WI38 (cell line): ENCODE measurements around the gene KRTAP20-2.

Experiments used
- H3K4me3 ChIP-seq: 2 replicates; pipeline ENCODE4 v1.5.1; 2011; ENCODE audit warnings: low read depth, mild to moderate bottlenecking, control low read depth, low read length
- TF ChIP-seq, protein P1 (sequence below): IDR thresholded peaks from 2 replicates; pipeline ENCODE4 v1.5.1; 2012; ENCODE audit warnings: low read depth, mild to moderate bottlenecking, control low read depth, low read length

The KRTAP20-2 gene

DNA sequence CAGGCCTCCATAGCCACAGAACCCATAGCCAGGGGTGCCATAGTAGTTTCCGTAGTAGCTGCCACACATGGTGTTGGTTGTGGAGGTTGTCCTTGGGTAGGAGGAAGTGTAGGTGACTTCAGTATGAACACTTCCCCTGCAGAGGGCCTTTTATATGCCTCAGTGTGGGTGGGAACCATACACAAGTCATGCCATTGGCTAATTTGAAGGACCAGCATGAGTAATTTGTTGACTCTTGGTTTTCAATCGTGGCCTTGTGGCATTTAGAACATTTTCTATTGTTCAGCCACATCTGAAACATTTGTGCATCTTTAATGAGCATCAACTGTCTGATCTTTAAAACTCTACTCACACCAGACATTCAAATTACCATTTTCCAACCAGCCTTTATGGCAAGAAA is 21.2 kb upstream of the KRTAP20-2 start, which contains the start of gene KRTAP6-1:
KRTAP6-1 (minus strand) TSS at position 95 of the 400 bp plus-strand sequence; CDS start at position 69, 26 bp downstream.
- TF ChIP-seq, protein P1, sequence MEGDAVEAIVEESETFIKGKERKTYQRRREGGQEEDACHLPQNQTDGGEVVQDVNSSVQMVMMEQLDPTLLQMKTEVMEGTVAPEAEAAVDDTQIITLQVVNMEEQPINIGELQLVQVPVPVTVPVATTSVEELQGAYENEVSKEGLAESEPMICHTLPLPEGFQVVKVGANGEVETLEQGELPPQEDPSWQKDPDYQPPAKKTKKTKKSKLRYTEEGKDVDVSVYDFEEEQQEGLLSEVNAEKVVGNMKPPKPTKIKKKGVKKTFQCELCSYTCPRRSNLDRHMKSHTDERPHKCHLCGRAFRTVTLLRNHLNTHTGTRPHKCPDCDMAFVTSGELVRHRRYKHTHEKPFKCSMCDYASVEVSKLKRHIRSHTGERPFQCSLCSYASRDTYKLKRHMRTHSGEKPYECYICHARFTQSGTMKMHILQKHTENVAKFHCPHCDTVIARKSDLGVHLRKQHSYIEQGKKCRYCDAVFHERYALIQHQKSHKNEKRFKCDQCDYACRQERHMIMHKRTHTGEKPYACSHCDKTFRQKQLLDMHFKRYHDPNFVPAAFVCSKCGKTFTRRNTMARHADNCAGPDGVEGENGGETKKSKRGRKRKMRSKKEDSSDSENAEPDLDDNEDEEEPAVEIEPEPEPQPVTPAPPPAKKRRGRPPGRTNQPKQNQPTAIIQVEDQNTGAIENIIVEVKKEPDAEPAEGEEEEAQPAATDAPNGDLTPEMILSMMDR, result no peak
- H3K4me3 ChIP-seq, result no peak within 1 kb of the TSS

DNA sequence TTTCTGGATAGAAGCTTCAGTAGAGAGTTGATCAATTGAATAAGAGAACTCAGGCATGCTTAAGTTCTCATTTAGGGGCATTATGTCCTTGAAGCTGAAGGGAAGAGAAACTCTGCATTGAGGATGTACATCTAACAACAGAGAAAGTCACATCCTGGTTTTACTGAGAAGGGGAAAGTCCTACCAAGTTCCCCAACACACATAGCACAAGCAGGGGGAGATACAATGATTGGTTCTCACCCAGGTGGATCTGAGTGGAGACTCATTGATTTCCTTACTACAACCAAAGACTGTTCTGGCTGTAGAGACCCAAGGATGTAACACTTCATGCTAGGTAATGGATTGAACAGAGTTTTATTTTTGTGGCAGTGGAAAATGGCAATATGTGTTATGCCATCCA is 19.8 kb upstream of the KRTAP20-2 start:
- TF ChIP-seq, protein P1, result no peak

GRCh38 chr21:30616125-30616524 is 18.9 kb upstream of the KRTAP20-2 start, which contains the start of gene KRTAP20-1:
Gene KRTAP20-1, plus strand, starts transcription at chr21:30616425. Its CDS starts 30 bp downstream, at chr21:30616455.
- TF ChIP-seq, protein P1, result no peak
- H3K4me3 ChIP-seq, result no peak within 1 kb of the TSS

More for the DNA sequence above, 19.8 kb upstream of the KRTAP20-2 start:
- H3K4me3 ChIP-seq, result no peak overlapping the region

DNA sequence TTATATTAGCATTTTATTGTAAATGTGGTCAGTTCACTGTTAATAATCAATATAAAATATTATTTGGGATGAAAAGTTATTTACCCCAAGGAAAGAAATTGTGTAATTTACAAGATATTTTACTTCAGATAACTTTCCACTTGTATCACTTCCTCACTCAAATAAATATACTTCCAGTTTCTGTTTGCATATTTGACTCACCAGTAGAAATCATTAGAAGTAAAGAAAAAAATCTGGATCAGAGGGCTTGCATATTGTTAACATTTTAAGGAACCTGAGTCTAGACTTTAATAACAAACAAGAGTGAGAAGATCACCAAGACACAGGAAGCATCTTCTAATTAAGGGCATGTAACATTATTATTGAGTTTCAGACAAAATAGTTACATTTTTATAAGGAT is 14.9 kb upstream of the KRTAP20-2 start:
- no peak overlapping the region for H3K4me3 ChIP-seq
- TF ChIP-seq, protein P1, result no peak

- TF ChIP-seq, protein P1, result no peak
- H3K4me3 ChIP-seq, result no peak within 1 kb of the TSS
Observed at GRCh38 chr21:30620522-30620921, 14.5 kb upstream of the KRTAP20-2 start, which contains the start of gene KRTAP20-4. Gene KRTAP20-4, plus strand, starts transcription at chr21:30620627.

DNA sequence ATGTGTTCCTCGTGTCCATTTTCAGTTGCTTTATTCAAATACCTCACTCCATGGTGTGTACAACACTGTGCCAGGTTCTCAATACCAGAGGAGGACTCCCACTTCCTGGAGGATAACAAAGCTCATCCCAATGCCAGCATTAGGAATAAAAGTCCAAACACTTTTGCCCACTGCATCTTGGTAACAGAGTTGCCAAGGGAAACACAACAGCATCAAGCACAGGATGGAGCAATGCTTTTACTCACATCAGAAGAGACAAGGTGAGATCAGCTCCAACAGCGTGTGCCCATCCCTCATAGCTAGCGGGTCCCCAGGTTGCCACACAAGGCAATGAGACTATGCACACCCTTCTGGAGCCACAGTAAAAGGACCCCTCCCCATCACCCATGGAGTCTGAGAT is 11.6 kb upstream of the KRTAP20-2 start:
- TF ChIP-seq, protein P1, result no peak
- H3K4me3 ChIP-seq, result no peak overlapping the region

- TF ChIP-seq, protein P1, result no peak
- no peak overlapping the region for H3K4me3 ChIP-seq
Observed at GRCh38 chr21:30625449-30626165, 9.4 kb upstream of the KRTAP20-2 start.
